Bronchial epithelial cell (primary cell): ENCODE data around the gene ALKBH1. TPM values are rescaled to one million over a fixed set of nuclear protein-coding genes. Genes with fewer than 3 reads are reported as not detected.
"Not testable (repeated sequence)": the region's sequence is repeated elsewhere in the genome, so short reads cannot be mapped to it uniquely, and the experiment has no call there.

Experiments used
- DNase-seq: peaks from one replicate; pipeline ENCODE4 v3.0.0-alpha.2; 2010; ENCODE audit warnings: low read depth
- FAIRE-seq: peaks from 2 replicates; lab custom pipeline; 2011; peaks lifted over from hg19 to GRCh38; lab: Jason Lieb, UNC
- H3K27me3 ChIP-seq: 2 replicates; pipeline ENCODE4 v1.5.1; 2011; ENCODE audit warnings: low read length; ENCODE audit not compliant: control insufficient read depth, insufficient read depth
- H3K36me3 ChIP-seq: 2 replicates; pipeline ENCODE4 v1.5.1; 2011; ENCODE audit warnings: low read length; ENCODE audit not compliant: control insufficient read depth, insufficient read depth
- H3K4me3 ChIP-seq: 2 replicates; pipeline ENCODE4 v1.5.1; 2011; ENCODE audit warnings: mild to moderate bottlenecking, low read depth, low read length, control low read depth
- total RNA-seq: library from RNA; depleted of rRNA; stranded (reverse); fragments of >200 nt; gene quantifications from 2 replicates; pipeline ENCODE4 v1.2.1, GENCODE V29; 2014
- TF ChIP-seq, protein P1 (sequence below): IDR thresholded peaks from 2 replicates; pipeline ENCODE4 v1.5.1; 2011; ENCODE audit warnings: mild to moderate bottlenecking, moderate library complexity, low read length, control low read depth, inconsistent platforms; ENCODE audit not compliant: insufficient read depth, severe bottlenecking

ALKBH1 gene
- total RNA-seq, 1 donor from 2014 or later, result 12.4 TPM

DNA sequence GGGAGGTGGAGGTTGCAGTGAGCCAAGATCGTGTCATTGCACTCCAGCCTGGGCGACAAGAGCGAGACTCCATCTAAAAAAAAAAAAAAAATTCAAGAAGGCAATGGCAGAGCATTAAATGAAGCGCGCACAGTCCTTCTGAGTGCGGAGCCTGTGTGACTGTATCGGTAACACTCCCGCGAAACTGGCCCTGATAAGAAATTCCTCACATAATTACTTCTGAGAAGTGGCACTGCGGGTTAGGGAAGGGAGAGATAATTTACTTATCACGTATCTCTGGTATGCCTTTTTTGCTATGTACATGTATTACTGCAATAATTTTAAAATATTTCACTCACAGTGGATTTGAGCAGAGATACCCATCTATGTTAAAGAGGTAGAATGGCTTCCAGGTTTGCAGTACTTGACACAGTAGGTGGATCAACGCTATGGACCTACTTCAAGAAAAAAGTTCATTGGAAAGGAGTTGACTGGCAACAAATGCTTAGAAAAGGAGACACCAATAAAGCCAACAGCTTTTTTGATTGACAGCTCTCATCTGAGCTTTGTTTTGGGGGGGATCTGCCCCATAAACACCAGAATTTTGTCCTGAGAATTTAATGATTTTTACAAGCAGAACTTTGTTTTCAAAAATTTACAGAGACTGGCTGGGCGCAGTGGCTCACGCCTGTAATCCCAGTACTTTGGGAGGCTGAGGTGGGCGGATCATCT, 62.1 kb downstream of the ALKBH1 start:
- FAIRE-seq, result no peak

DNA sequence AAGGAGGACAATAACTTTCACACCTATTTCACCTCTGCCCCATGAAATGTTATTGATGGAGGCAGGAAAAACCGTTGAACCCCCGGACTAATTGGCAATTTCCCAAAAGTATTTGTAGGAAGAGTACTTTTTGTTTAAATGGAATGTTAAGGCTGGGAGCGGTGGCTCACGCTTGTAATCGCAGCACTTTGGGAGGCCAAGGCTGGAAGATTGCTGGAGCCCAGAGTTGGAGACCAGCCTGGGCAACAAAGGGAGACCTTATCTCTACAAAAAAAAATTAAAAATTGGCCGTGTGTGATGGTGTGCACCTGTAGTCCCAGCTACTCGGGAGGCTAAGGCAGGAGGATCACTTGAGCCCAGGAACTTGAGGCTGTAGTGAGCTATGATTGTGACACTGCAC, 65.4 kb downstream of the ALKBH1 start:
- H3K36me3 ChIP-seq, result no peaks in the 10 kb centered on the region
- no peaks in the 10 kb centered on the region for H3K27me3 ChIP-seq
- no peak overlapping the region for H3K4me3 ChIP-seq
- TF ChIP-seq, protein P1, sequence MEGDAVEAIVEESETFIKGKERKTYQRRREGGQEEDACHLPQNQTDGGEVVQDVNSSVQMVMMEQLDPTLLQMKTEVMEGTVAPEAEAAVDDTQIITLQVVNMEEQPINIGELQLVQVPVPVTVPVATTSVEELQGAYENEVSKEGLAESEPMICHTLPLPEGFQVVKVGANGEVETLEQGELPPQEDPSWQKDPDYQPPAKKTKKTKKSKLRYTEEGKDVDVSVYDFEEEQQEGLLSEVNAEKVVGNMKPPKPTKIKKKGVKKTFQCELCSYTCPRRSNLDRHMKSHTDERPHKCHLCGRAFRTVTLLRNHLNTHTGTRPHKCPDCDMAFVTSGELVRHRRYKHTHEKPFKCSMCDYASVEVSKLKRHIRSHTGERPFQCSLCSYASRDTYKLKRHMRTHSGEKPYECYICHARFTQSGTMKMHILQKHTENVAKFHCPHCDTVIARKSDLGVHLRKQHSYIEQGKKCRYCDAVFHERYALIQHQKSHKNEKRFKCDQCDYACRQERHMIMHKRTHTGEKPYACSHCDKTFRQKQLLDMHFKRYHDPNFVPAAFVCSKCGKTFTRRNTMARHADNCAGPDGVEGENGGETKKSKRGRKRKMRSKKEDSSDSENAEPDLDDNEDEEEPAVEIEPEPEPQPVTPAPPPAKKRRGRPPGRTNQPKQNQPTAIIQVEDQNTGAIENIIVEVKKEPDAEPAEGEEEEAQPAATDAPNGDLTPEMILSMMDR, result no peak
- DNase-seq (no peak), FAIRE-seq (no peak)

More for the DNA sequence above, 62.1 kb downstream of the ALKBH1 start:
- TF ChIP-seq, protein P1, result no peak
- H3K4me3 ChIP-seq, result no peak overlapping the region
- no peaks in the 10 kb centered on the region for H3K36me3 ChIP-seq
- no peaks in the 10 kb centered on the region for H3K27me3 ChIP-seq
- no peak for DNase-seq

GRCh38 chr14:77641534-77642341, 66.1 kb downstream of the ALKBH1 start:
- Histone ChIP-seq H3K36me3 (no peaks in the 10 kb centered on the region), H3K4me3 (peak overlapping the region; percentile 41), H3K27me3 (no peaks in the 10 kb centered on the region)
- DNase-seq (peak; percentile 49), FAIRE-seq (no peak)
- TF ChIP-seq, protein P1, result no peak

DNA sequence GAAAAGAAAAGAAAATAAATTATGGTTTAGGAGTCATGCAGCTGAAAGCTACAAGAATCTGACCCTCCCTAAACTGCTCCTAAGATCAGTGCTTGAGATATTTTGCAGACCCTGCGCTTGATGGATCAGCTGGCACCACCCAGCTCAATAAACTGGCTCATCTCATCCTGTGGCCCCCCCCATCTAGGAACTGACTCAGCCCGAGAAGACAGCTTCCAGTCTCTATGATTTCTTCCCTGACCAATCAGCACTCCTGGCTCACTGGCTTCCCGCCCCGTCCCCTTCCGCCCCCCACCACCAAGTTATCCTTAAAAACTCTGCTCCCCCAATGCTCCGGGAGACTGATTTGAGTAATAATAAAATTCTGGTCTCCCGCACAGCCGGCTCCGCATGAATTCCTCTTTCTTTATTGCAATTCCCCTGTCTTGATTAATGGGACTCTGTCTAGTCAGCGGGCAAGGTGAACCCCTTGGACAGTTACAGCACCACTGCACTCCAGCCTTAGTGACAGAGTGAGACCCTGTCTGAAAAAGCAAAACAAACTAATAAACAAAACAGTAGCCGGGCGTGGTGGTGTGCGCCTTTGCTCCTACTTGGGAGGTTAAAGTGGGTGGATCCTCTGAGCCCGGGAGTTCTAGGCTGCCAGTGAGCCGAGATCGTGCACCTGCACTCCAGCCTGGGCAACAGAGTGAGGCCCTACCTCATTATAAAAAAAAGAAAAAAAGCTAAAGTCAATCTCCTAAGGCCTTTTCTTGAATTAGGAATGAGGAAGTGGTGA, 66.9 kb downstream of the ALKBH1 start:
- no peak for FAIRE-seq
- TF ChIP-seq, protein P1, result no peak
- DNase-seq, result no peak
- H3K4me3 ChIP-seq, result no peak overlapping the region
- no peaks in the 10 kb centered on the region for H3K36me3 ChIP-seq
- no peaks in the 10 kb centered on the region for H3K27me3 ChIP-seq

GRCh38 chr14:77638771-77639171, 69.1 kb downstream of the ALKBH1 start:
- DNase-seq, result peak; percentile 84

GRCh38 chr14:77635869-77636268, 72.0 kb downstream of the ALKBH1 start:
- FAIRE-seq, DNase-seq, H3K36me3 ChIP-seq, H3K4me3 ChIP-seq, H3K27me3 ChIP-seq: not testable (repeated sequence)

More at GRCh38 chr14:77638771-77639171, 69.1 kb downstream of the ALKBH1 start:
- no peaks in the 10 kb centered on the region for H3K27me3 ChIP-seq
- H3K36me3 ChIP-seq, result no peaks in the 10 kb centered on the region
- H3K4me3 ChIP-seq, result no peak overlapping the region
- TF ChIP-seq, protein P1, result no peak
- FAIRE-seq, result no peak

DNA sequence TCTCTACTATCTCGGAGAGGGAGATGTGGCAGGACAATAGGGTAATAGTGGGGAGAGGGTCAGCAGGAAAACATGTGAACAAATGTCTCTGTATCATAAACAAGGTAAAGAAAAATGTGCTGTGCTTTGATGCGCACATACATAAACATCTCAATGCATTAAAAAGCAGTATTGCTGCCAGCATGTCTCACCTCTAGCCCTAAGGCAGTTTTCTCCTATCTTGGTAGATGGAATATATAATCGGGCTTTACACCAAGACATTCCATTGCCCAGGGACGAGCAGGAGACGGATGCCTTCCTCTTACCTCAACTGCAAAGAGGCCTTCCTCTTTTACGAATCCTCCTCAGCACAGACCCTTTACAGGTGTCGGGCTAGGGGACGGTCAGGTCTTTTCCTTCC, 72.4 kb downstream of the ALKBH1 start:
- H3K27me3 ChIP-seq, FAIRE-seq, H3K4me3 ChIP-seq, H3K36me3 ChIP-seq, DNase-seq: not testable (repeated sequence)
